Activated CD4-positive, CD25-positive, alpha-beta regulatory T cell (primary cell): ENCODE data around the gene AKR1B1.

Experiments
- DNase-seq, 4 experiments: peaks; one replicate each; lab custom pipeline; 2025; lab: John Stamatoyannopoulos, UW

AKR1B1 gene

DNA sequence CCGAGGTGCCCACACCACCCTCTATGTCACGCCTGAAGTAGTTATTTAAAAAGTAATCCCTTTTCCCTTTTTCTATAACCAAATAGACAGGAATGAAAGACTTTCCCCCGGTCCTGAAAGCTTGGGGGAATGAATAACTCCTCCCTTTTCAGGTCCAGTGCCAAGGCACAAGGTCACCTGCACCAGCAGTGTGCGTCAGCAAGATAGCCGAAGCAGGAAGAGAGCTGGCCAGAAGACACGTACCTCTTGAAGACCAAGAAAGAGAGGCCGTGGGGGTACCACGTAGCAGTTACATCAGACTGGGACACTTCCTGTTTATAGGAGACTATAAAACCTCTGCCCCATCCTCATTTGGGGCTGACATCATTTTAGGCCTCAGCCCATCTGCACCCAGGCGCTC, 10.7 kb upstream of the AKR1B1 start:
- no peak for DNase-seq

- no peak for DNase-seq
These were observed 9.6 kb upstream of the AKR1B1 start for GRCh38 chr7:134468475-134468874.

- DNase-seq: no peak
These were observed 9.2 kb upstream of the AKR1B1 start for GRCh38 chr7:134468054-134468453.

DNA sequence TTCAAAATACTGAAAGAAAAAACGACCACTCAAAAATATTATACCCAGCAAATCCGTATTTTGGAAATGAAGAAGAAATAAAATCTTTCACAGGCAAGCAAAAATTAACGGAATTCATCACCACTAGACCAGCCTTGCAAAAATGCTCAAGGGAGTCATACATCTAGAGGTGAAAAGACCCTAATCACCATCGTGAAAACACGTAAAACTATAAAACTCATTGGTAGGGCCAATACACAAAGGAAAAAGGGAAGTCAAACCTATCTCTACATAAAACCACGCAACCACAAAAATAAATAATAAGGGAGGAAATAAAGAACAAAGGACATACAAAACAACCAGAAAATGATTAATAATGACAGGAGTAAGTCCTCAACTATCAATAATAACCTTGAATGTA, 6.6 kb upstream of the AKR1B1 start:
- DNase-seq: no peak

DNA sequence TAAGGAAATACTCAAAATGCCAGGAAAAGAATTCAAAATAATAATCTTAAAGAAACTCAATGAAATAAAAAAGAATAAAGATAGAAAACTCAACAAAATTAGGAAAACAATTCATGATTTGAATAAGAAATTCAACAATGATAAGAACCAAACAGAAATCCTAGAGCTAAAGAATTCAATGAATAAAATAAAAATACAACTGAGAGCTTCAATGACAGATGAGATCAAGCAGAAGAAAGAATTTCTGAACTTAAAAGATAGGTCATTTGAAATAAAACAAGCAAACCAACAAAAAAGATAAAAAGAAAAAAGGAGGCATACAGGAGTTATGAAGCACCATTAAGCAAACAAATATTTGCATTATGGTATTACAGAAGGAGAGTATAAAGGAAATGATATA, 5.6 kb upstream of the AKR1B1 start:
- no peak for DNase-seq

GRCh38 chr7:134463751-134464150, 4.9 kb upstream of the AKR1B1 start:
- DNase-seq: no peak

GRCh38 chr7:134462337-134462925, 3.5 kb upstream of the AKR1B1 start:
- DNase-seq: no peak

- DNase-seq: no peak
These were observed 3.0 kb upstream of the AKR1B1 start for GRCh38 chr7:134461916-134462315.

DNA sequence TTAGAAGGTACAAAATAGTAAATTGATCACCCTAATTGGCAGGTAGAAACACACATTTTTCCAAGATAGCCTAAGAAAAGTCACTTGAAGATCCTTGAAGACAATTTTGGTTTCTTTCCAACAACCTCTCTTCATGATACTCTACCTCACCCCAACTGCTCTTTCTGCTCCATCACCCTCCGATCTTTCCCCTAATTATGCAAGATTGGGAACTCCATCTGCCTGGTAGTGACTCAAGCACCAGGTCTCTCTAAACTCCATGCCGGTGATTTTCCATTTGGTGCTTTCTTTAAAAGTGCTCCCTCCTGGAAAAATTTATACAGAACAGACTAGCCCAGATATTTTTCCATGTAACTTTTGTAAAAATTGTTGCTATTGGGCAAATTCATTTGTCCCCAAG, 1.1 kb upstream of the AKR1B1 start:
- no peak for DNase-seq

DNA sequence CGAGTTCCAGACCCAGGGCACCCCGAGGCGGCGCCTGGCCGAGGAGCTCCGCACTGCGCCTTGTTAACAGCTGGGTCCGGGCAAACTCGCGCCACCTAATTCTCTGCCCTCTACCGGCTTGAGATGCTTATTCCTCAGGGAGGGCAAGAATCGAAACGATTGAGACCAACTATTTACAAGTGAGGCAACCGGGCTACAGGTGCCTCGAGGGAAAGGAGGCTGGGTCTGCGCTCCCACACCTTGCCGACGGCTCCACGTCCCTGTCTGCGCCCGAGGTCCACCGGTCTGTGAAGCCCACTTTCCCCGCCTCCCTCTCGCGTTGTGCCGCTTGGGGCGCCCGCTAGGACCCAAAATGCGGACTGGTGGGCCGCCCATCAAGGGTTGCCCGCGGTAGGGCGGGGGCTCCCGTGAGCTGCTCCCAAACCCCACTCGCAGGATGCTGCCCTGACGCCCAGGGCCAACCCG, 527 bp downstream of the AKR1B1 start:
- peak in 3 of 4 experiments; percentile 8 to 36 (median 24) for DNase-seq

DNA sequence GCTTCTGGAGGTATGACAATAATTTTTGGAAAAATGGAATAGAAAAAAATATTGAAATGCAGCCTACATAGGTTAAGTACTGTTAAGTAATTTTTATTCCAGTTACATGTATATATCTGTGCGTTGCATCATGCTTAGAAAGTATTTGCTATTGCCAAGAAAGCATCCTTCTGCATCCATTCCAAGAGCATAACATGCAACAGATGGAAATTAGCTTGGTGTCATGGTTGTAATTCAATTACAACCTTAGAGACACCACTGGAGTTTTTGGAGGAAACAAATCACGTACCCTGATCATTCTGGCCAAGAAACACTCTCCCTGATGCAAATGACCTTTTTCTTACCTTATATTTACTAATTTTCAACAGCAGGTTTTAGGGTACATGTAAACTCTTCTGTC, 1.7 kb downstream of the AKR1B1 start:
- no peak for DNase-seq

DNA sequence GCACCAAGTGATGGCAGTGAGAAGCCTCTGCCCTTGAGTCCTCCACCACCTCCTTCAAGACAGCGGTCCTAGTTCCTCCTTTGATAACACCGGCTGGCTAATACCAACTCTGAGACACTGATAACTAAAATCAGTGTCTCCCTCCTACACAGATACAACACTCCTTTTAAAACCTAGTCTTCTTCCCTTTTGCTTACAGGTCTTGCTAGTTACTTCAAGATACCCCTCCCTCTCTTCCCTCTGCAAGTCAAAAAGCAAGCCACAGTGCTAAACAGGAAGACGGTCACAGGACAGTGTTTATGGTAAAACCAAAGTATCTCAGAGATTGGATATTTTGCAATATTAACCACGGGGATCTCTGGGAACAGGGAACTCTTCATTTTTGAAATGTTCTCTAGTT, 4.6 kb downstream of the AKR1B1 start:
- no peak for DNase-seq

GRCh38 chr7:134453518-134453917, 5.4 kb downstream of the AKR1B1 start:
- DNase-seq: no peak

GRCh38 chr7:134452991-134453473, 5.9 kb downstream of the AKR1B1 start:
- no peak for DNase-seq

- no peak for DNase-seq
These were observed 6.5 kb downstream of the AKR1B1 start for GRCh38 chr7:134452419-134452838.

GRCh38 chr7:134451656-134452055, 7.2 kb downstream of the AKR1B1 start:
- DNase-seq: no peak

DNA sequence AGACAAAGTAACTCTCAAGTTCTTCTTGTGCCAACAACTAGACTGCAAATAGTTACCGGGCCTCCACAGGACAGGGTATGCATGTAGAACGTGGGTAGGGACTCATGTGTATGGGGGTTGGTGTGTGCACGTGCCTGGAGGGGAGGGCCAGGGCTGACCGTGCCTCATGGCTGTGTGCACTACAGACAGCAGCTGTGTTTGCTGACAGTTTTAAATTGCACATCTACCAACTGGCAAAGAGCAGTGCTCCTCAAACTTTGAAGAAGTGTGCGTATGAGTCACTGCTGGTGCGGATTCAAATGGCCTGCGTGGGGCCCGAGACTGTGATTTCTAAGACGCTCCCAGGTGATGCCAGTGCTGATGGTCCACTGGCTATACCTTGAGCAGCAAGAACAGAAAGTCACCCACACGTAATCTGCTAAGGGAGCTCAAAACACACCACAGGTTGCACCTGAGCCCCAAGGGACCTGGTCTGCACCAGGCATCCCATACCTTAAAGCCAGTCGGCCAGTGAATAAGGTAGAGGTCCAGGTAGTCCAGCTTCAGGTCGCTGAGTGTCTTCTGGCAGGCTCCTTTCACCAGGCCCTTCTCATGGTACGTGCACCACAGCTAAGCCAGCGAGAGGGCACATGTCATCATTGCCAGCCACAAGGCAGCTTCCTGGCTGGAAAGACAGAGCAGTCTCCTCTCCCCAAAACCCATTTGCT, 8.5 kb downstream of the AKR1B1 start:
- DNase-seq: no peak

- DNase-seq: no peak
These were observed 9.2 kb downstream of the AKR1B1 start for GRCh38 chr7:134449680-134450079.

GRCh38 chr7:134448356-134449229, 10.3 kb downstream of the AKR1B1 start:
- no peak for DNase-seq

DNA sequence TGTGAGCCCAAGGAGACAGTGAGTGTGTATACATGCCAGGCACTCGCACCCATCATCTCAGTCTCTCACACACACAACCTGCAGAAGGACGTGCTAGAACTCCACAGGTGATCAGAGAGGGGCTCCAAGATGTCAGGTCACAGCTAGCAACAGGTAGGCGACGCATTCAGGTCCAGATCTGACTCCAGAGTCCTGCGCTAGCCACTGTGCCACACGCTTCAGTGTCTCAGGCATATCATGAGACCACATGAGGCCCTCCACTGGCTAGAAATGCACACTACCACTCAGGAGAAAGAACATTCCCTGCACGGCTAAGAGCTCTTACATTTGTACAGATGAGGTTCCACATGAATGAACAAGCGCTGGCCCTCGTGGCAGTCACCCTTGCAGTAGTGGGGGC, 11.5 kb downstream of the AKR1B1 start:
- no peak for DNase-seq

DNA sequence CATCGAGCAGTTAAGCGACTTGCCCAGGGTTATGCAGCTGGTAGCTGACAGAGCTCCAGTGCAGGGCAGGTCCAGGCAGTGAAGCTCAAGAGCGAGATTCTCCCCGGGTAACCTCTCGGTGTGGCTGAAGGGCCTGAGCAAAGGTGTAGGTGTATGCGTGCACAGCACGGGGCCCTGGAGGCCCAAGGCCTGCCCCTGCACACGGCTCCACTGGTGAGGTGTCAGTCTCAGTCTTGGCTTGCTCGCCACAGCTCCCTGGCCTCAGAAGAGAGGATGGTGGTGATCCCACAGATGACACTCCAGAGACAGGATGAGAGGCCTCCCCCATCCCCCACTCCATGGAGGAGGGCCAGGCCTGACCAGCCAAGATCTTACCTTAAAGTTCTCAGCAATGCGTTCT, 12.0 kb downstream of the AKR1B1 start:
- no peak for DNase-seq

- DNase-seq: no peak
These were observed 12.5 kb downstream of the AKR1B1 start for GRCh38 chr7:134446446-134446845.

DNA sequence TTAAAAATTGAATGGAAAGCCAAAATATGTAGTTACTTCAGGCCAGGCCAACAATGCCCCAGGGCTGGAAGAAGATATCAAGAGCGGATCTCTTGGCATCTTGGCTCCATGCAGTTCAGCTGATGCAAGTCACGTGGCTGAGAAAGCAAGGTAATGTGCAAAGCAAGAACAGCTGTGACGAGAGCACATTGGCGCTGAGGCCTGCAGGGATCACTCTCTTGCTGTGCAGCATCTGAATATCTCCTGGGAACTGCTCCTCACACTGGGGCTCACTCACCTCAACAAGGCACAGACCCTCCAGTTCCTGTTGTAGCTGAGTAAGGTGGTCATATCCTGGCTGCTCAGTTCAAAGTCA, 14.0 kb downstream of the AKR1B1 start:
- no peak for DNase-seq
